HAP-1 (cell line): Measurements from ENCODE around the gene KCNMB2.
A peak's percentile ranks its signal among the peaks of the same experiment; 100 is the strongest.

Experiments used
- DNase-seq, 2 experiments: peaks; one replicate each; pipeline ENCODE4 v3.0.0-alpha.2; 2016 to 2020; ENCODE audit warnings: low spot score in 2 of 2
- H3K27me3 ChIP-seq: fragments of 250-450 bp; sonication (Bioruptor Pico); 2 replicates; pipeline ENCODE4 v1.5.1; 2020; ENCODE audit warnings: low read depth, mild to moderate bottlenecking, moderate library complexity
- H3K36me3 ChIP-seq: fragments of 250-450 bp; sonication (Bioruptor Pico); replicated peaks from 2 replicates; pipeline ENCODE4 v1.5.1; 2020; ENCODE audit warnings: mild to moderate bottlenecking
- H3K4me1 ChIP-seq: fragments of 250-450 bp; sonication (Bioruptor Pico); 2 replicates; pipeline ENCODE4 v1.5.1; 2020; ENCODE audit warnings: mild to moderate bottlenecking
- H3K4me3 ChIP-seq: fragments of 250-450 bp; sonication (Bioruptor Pico); 2 replicates; pipeline ENCODE4 v1.5.1; 2020; ENCODE audit warnings: mild to moderate bottlenecking, moderate library complexity
- H3K9me3 ChIP-seq: fragments of 250-450 bp; sonication (Bioruptor Pico); 2 replicates; pipeline ENCODE4 v1.5.1; 2020; ENCODE audit warnings: mild to moderate bottlenecking, moderate library complexity
- in situ Hi-C: fragments of 300-500 bp; cut with MboI; formaldehyde crosslinking; loops from 3 replicates; pipeline ENCODE4 v1.14.3; 2020; ENCODE audit warnings: low sequenced_read_pairs, inconsistent platforms, mixed read lengths

KCNMB2 gene

DNA sequence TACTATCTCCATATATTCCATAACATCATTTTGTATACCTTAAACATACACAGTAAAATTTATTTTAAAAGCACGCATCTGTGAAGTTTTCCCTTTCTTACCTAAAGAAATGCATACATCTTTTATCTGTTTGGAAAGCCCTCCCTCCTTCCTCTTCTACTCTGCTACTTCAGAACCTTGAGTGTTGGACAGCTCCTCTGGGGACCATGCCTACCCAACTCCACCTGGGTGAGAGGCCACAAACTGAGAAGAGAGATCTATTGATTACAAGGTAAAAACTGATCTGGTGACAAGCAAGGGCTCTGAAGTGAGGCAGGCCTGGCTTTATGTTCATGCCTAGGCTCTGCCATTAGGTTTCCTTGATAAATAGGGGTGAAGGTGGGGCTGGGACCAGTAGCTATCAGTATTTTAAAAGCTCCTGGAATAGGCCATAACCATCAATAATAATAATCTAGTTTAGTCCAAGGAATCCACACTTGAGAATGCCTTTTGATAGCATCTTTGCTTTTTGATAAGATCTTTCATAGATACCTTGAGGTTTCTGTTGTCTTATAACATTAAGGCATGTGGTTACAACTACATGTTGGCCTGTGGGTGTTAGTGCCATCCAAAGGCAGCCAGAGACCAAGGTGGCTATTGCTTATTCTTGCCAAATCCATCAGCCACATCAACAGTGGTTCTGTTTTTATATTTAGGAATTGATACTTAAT is 148.8 kb downstream of the KCNMB2 start:
- H3K36me3 ChIP-seq = no peaks in the 10 kb centered on the region
- no peak overlapping the region for H3K4me3 ChIP-seq
- peak in 1 of 2 experiments; percentile 47 for DNase-seq
- H3K4me1 ChIP-seq = 0 out of 2 replicates have a peak, but pooled peaks cover 2% of the 10 kb centered on the region
- H3K27me3 ChIP-seq = no peaks in the 10 kb centered on the region
- H3K9me3 ChIP-seq = no peaks in the 10 kb centered on the region
- in situ Hi-C loops = no loop called here

DNA sequence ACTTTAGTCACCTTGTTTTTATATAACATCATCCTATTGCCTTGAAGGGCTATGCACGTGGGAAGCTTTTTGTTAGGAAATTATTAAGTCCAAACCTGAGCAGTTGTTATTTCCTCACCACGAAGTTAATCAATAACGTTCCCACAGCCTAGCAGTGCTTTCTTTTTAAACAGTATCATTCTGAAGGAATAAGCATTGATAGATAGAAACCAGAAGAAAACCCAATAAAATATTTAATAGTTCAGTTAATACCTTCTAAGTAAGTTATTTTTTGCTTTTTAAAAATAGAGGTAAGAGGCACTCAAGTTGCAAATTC is 149.3 kb downstream of the KCNMB2 start:
- Histone ChIP-seq H3K4me1 (0 out of 2 replicates have a peak, but pooled peaks cover 2% of the 10 kb centered on the region), H3K27me3 (no peaks in the 10 kb centered on the region), H3K4me3 (no peak overlapping the region), H3K36me3 (no peaks in the 10 kb centered on the region), H3K9me3 (no peaks in the 10 kb centered on the region)
- in situ Hi-C loops = no loop called here
- no peak for DNase-seq

DNA sequence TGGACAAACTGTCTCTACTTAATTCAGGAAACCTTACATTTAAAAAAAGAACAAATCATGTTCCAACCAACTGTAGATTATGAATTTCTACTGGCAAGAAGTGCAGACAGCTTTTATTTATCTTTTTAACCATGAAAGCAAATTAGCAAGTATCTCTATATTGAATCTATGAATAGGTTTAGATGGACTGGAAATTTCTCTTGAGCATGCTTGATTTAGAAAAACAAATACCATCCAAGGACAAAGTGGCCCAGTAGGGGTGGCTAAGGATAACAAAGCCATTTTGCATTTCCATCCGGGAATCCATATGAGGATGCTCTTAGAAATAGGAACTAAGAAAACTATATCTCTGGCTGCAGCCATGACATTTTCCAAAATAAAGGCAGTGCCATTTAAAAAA is 150.6 kb downstream of the KCNMB2 start:
- Histone ChIP-seq H3K4me3 (no peak overlapping the region), H3K36me3 (no peaks in the 10 kb centered on the region), H3K27me3 (no peaks in the 10 kb centered on the region), H3K9me3 (no peaks in the 10 kb centered on the region), H3K4me1 (0 out of 2 replicates have a peak, but pooled peaks cover 2% of the 10 kb centered on the region)
- no peak for DNase-seq
- in situ Hi-C loops = no loop called here

DNA sequence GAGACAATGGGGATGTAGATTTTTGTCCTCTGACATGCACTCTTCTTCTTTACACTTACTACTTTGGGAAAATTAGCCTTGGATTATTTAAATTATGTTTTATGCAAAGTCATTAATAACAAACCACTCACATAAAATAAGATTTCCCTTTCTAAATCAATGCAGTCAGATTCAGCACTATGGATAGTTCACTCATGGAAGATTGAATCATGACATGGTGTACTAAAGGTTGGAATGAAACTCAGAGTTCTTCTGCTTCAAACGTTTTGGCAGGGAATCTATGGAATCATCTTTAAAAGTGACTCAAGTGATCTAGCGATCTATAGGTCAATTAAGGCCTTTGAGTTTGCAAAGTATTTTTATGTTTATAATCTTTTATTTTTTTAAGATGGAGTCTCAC is 154.3 kb downstream of the KCNMB2 start:
- Histone ChIP-seq H3K27me3 (no peaks in the 10 kb centered on the region), H3K4me3 (no peak overlapping the region), H3K9me3 (no peaks in the 10 kb centered on the region), H3K36me3 (no peaks in the 10 kb centered on the region), H3K4me1 (0 out of 2 replicates have a peak, but pooled peaks cover 2% of the 10 kb centered on the region)
- in situ Hi-C loops = no loop called here
- DNase-seq = no peak

DNA sequence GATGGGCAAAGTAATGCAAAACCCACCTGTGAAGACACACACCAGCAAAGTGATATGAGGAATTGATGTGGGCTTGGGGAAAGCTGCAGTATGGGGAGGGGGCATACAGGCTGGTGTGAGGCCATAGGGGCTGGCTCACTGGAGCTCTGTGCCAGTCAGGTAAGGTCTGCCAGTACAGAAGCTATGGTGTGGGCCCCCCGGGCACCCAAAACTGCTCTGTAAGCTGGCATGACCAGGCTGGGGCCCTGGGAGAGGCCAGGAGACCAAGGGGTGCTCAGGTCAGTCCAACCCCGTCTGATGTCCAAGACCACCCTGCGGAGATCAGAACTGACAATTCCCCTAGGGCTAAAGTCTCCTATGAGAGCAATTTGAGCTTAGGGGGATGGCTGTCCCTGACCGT is 163.1 kb downstream of the KCNMB2 start:
- Histone ChIP-seq H3K27me3 (no peaks in the 10 kb centered on the region), H3K9me3 (no peaks in the 10 kb centered on the region), H3K4me1 (no peaks in the 10 kb centered on the region), H3K36me3 (no peaks in the 10 kb centered on the region), H3K4me3 (no peak overlapping the region)
- in situ Hi-C loops = no loop called here
- no peak for DNase-seq

DNA sequence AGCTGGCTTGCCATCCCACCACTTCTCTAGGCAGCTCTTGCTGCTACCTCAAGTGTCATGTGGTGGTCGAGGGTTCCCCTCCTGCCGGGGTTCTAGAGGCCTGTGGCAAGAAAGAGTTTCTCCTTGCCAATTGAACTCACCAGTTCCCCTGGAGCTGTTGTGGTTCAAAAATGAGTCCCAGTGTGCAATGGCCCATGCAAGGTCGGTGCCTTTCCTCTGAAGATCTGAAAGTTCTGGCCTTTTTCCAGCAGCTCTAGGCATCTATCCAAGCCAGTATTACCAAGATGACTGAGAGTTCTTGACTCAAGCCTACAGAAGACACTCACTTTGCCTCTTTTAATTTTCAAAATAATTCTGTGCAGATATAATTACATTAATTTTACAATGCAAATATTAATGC is 163.6 kb downstream of the KCNMB2 start:
- Histone ChIP-seq H3K27me3 (no peaks in the 10 kb centered on the region), H3K4me1 (no peaks in the 10 kb centered on the region), H3K36me3 (no peaks in the 10 kb centered on the region), H3K9me3 (no peaks in the 10 kb centered on the region), H3K4me3 (no peak overlapping the region)
- in situ Hi-C loops = no loop called here
- DNase-seq = no peak

DNA sequence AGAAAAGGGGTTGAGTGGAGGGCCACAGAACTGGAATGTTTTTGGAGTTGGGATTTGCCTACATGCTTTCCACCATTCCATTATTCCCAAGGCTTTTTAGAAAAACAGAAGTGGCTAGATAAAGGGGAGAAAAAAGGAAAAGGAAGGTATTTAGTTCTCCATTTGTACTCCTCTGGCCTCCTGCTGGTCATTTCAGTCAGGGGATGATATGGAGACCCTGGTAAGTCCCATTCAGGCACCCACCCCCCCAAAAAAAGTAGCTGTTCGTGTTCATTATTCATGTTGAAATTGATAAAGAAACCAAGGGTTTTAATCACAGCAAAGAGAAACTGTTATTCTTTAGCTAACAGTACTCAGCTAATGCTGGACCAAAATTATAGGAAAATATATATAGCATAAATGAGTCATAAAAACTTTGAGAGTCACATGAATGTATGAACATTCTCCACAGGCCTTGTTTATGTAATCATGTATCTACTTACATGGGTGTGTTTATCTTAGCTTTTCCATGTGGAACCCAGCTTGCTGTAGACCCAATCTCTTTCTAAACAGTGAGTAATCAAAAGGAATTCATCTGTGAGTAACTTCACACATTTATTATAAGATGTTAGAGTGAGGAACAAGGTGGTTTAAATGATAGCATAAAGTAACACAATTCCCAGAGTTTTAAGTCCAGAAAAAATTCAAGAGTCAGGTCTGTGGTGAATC is 167.2 kb downstream of the KCNMB2 start:
- no peaks in the 10 kb centered on the region for H3K9me3 ChIP-seq
- in situ Hi-C loops = no loop called here
- DNase-seq = no peak
- H3K27me3 ChIP-seq = no peaks in the 10 kb centered on the region
- no peaks in the 10 kb centered on the region for H3K36me3 ChIP-seq
- H3K4me3 ChIP-seq = no peak overlapping the region
- H3K4me1 ChIP-seq = peaks cover 12% of the 10 kb centered on the region

DNA sequence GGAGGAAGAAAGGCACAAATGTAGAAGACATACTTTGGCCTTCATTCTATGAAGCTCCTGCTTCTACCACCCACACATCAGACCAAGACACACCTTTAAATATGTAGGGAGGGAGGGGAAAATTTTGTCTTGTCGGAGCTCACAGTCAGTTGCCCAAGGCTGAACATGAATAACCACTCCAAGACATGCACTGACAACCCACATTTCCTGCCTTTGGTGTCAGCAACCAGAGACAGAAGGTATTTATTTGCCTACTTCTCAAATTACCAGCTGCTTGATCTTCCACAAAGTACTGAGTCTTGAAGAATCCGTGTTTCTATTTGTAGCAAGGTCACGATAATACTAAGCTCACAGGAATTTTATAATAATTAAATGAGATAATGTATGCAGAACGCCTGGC is 169.7 kb downstream of the KCNMB2 start:
- no peak for DNase-seq
- no peak overlapping the region for H3K4me3 ChIP-seq
- in situ Hi-C loops = no loop called here

DNA sequence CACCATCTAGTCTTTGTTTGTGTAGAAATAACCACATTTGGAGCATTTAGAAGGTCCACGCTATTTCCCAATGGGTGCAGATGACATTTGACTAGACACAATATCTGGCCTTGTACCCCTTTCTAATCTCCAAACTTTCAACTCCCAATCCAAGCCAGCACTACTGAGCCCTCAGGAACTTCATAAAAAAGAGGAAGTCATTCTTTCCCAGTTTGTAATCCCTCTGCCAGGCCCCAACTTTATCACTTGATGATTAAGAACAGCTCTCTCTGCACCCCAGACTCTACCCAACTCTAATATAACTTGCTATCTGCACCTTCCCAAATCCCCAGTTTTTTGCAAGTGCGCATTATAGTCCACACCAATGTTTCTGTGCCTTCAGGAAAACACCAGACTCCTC is 170.2 kb downstream of the KCNMB2 start:
- no peak overlapping the region for H3K4me3 ChIP-seq
- in situ Hi-C loops = no loop called here
- DNase-seq = no peak
- H3K36me3 ChIP-seq = no peaks in the 10 kb centered on the region
- H3K4me1 ChIP-seq = peaks cover 24% of the 10 kb centered on the region
- H3K27me3 ChIP-seq = no peaks in the 10 kb centered on the region
- H3K9me3 ChIP-seq = no peaks in the 10 kb centered on the region

More for the DNA sequence above, 169.7 kb downstream of the KCNMB2 start:
- H3K27me3 ChIP-seq = no peaks in the 10 kb centered on the region
- H3K4me1 ChIP-seq = peaks cover 24% of the 10 kb centered on the region
- no peaks in the 10 kb centered on the region for H3K36me3 ChIP-seq
- H3K9me3 ChIP-seq = no peaks in the 10 kb centered on the region

DNA sequence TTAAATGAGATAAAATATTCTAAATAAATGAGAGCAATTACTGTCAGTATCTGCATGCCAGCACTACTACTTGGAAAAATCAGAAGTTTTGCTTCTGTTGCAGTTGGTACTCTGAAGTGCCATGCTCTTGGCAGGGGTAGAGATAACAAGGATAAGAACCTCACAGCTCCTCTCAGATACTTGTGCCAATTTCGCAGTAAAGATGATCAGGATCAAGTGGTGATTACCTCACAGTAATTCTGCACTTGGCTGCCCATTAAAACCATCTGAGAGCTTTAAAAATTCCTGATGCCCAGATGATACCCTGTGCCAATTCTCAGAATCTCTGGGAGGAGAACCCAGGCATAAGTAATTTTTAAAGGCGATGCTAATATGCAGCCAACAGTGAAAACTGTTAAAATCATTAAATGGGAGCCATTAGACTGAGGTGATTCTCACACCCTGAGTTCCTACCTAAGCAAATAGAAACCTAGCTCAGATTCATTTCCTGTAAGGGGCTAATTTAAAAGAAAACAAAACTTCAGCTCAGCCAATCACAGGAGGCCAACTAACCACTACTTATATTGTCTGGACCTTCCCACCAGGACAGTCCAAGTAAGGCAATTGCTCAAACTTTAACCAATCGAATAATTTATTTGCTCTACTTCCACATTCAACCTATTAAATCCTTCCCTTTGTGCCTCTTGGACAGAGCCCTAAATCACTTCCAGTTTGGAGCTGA is 171.2 kb downstream of the KCNMB2 start:
- no peaks in the 10 kb centered on the region for H3K36me3 ChIP-seq
- H3K9me3 ChIP-seq = no peaks in the 10 kb centered on the region
- no peaks in the 10 kb centered on the region for H3K27me3 ChIP-seq
- in situ Hi-C loops = no loop called here
- DNase-seq = no peak
- H3K4me1 ChIP-seq = peaks cover 24% of the 10 kb centered on the region
- no peak overlapping the region for H3K4me3 ChIP-seq

DNA sequence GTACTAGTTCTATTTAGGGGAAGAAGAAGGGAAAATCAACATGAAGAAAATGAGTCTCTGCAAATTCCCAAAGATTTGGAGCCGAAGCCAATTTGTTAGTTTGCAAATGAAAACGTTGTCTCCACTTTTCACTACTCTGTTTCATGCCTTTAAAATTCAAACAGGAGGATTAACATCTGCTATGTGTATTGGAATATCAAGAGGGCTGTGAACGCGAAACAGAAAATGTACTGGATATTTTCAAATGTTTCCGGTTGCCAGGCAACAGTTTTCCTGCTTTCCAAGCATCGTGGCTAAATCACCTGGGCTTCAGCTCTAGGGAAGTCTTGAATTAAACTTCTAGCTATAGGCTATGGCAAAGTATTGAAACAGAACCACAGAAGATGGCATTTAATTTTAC is 172.8 kb downstream of the KCNMB2 start:
- Histone ChIP-seq H3K9me3 (no peaks in the 10 kb centered on the region), H3K27me3 (no peaks in the 10 kb centered on the region), H3K4me1 (peaks cover 24% of the 10 kb centered on the region), H3K4me3 (no peak overlapping the region), H3K36me3 (no peaks in the 10 kb centered on the region)
- peak; percentile 60 to 71 for DNase-seq
- in situ Hi-C loops = no loop called here

DNA sequence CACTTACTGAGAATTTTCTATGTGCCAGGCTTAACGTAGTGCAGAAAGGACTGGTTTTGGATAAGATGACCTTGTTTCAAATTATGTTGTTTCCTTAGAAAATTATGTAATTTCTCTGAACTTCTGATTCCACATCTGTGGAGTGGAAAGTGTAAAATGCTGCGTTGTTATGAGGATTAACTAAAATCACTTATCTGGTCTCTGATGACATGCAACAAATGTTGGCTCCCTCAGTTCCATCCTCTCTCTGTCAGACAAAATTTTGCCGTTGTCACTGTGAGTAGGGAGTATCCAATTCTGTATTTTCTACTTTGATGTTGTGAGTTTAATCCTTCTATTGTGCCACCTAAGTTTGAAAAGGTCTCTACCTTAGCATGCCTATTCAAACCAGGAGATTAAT is 175.5 kb downstream of the KCNMB2 start:
- Histone ChIP-seq H3K4me3 (no peak overlapping the region), H3K9me3 (no peaks in the 10 kb centered on the region), H3K36me3 (no peaks in the 10 kb centered on the region), H3K27me3 (no peaks in the 10 kb centered on the region), H3K4me1 (peaks cover 17% of the 10 kb centered on the region)
- in situ Hi-C loops = no loop called here
- DNase-seq = no peak

DNA sequence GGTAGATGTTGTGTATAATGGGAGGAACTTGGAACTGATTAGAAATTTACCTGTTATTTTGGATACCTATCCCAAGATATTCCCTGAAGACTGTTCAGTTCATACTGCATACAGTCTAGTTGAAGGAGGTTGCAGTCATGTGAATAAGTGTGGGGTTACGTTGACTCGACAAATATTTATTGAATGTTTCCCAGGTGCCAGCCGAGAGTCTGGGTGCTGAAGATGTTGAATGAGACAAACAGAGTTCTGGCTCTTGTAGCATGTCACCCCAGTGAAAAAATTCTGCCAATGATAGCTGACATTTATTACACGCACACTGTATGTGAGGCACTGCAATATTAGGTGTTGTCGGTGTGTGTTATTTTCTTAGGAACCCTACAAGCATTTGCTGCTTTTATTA is 176.0 kb downstream of the KCNMB2 start:
- no peak overlapping the region for H3K4me3 ChIP-seq
- H3K27me3 ChIP-seq = no peaks in the 10 kb centered on the region
- no peak for DNase-seq
- no peaks in the 10 kb centered on the region for H3K36me3 ChIP-seq
- in situ Hi-C loops = no loop called here
- no peaks in the 10 kb centered on the region for H3K9me3 ChIP-seq
- peaks cover 17% of the 10 kb centered on the region for H3K4me1 ChIP-seq
